ENCODE data around the gene SLC16A12.

SLC16A12 gene

DNA sequence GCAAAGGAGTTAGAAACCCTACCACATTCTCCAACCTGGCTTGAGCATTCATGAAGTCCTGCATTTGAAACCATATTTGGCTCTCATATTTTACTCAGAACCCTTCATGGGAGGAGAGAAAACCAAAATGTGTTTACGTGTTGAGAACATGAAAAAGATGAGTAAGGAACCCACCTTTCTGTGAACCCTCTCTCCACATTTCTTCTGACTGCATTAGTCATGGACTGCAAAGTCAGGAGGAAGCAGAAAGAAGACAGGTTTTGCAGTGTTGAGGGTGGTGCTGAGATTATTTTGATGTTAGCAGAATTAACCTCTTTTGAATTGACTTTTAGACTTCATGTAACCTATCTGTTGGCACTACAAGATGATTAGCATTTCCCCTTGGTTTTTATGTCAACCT, 152.6 kb downstream of the SLC16A12 start:
- DNase-seq (ENCODE audit: low spot score), result no peak
- TF ChIP-seq, protein P1, sequence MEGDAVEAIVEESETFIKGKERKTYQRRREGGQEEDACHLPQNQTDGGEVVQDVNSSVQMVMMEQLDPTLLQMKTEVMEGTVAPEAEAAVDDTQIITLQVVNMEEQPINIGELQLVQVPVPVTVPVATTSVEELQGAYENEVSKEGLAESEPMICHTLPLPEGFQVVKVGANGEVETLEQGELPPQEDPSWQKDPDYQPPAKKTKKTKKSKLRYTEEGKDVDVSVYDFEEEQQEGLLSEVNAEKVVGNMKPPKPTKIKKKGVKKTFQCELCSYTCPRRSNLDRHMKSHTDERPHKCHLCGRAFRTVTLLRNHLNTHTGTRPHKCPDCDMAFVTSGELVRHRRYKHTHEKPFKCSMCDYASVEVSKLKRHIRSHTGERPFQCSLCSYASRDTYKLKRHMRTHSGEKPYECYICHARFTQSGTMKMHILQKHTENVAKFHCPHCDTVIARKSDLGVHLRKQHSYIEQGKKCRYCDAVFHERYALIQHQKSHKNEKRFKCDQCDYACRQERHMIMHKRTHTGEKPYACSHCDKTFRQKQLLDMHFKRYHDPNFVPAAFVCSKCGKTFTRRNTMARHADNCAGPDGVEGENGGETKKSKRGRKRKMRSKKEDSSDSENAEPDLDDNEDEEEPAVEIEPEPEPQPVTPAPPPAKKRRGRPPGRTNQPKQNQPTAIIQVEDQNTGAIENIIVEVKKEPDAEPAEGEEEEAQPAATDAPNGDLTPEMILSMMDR (IDR thresholded peaks at IDR 0.05; ENCODE audit: poor library complexity, severe bottlenecking), result no peak
- ATAC-seq (ENCODE audit: low read depth), result no peak
- H3K9me3 ChIP-seq (ENCODE audit: severe bottlenecking), result no peaks in the 10 kb centered on the region
- no peaks in the 10 kb centered on the region for H3K4me1 ChIP-seq (ENCODE audit: insufficient read depth, poor library complexity, severe bottlenecking)
- no peak overlapping the region for H3K27ac ChIP-seq (ENCODE audit: poor library complexity, severe bottlenecking)
- no peak overlapping the region for H3K4me3 ChIP-seq (ENCODE audit: severe bottlenecking)
- H3K27me3 ChIP-seq (ENCODE audit: insufficient read depth, poor library complexity, severe bottlenecking), result no peaks in the 10 kb centered on the region
- H3K36me3 ChIP-seq (ENCODE audit: low read depth), result no peaks in the 10 kb centered on the region

Measured in RWPE2 (cell line).